PFSK-1 (cell line): ENCODE results near the gene TNFSF8.

Experiments
- FOXP2 ChIP-seq: optimal IDR thresholded peaks from 2 replicates; pipeline ENCODE3; 2011; ENCODE audit warnings: borderline replicate concordance, control low read depth, inconsistent platforms; ENCODE audit not compliant: insufficient read depth; ENCODE audit errors: extremely low read length, extremely low read depth
- POLR2AphosphoS5 ChIP-seq: IDR thresholded peaks from 2 replicates; pipeline ENCODE4 v1.6.1; 2012; ENCODE audit warnings: low read depth, mild to moderate bottlenecking, control low read depth, low read length, moderate library complexity
- REST ChIP-seq, 2 experiments: IDR thresholded peaks; 2 replicates each; pipeline versions ENCODE4 v1.6.1 to v1.8.0; 2011 to 2012; ENCODE audit warnings: low read depth in 2 of 2, low read length in 2 of 2, control low read depth in 1 of 2, inconsistent platforms in 1 of 2, mild to moderate bottlenecking in 1 of 2, moderate library complexity in 1 of 2; ENCODE audit not compliant: insufficient read depth in 1 of 2
- TAF1 ChIP-seq: IDR thresholded peaks from 2 replicates; pipeline ENCODE4 v1.6.1; 2012; ENCODE audit warnings: low read length, control low read depth, borderline replicate concordance; ENCODE audit not compliant: insufficient read depth

- no peak for TF ChIP-seq POLR2AphosphoS5
- TF ChIP-seq REST (IDR thresholded peaks at IDR 0.05; ENCODE audit: insufficient read depth in 1 of 2, low read depth in 2 of 2, low read length in 2 of 2) = no peak
- no peak for TF ChIP-seq TAF1
- no peak for TF ChIP-seq FOXP2
These were observed 8.5 kb upstream of the TNFSF8 start for GRCh38 chr9:114938687-114939575.
